ENCODE measurements around the gene SYNDIG1L.

DNA sequence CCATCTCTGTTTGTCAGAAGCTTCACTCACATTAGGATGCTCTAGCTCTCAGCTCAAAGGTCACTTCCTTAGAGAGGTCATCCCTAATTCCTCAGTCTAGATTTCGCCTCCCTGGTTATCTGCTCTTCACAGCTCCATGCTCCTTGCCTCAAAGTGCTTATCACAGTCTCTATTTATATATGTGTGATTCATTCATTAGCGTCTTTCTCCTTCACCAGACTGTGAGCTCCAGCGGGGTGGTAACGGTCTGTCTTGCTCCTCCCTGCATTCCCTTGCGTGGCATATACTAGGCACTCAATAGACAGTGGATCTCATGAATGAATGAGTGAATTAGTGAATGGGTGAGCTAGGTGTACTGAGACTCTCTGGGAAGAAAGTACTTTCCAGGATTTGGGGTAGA lies 6.9 kb downstream of the SYNDIG1L start:
- TF ChIP-seq ELF4 (CRISPR knock-in tag; IDR thresholded peaks at IDR 0.05) (no peak), EP300 (IDR thresholded peaks at IDR 0.05; ENCODE audit: low read length) (no peak), EHMT2 (IDR thresholded peaks at IDR 0.05) (no peak), POLR2A (conservative IDR thresholded peaks at IDR 0.05) (no peak), TAF1 (IDR thresholded peaks at IDR 0.05; ENCODE audit: control insufficient read depth, extremely low read depth, insufficient read depth, low read length, severe bottlenecking) (no peak), XRCC3 (IDR thresholded peaks at IDR 0.05) (no peak), NFE2L1 (tag; IDR thresholded peaks at IDR 0.05; ENCODE audit: borderline replicate concordance, low read depth) (no peak)
- TF ChIP-seq, protein P1, sequence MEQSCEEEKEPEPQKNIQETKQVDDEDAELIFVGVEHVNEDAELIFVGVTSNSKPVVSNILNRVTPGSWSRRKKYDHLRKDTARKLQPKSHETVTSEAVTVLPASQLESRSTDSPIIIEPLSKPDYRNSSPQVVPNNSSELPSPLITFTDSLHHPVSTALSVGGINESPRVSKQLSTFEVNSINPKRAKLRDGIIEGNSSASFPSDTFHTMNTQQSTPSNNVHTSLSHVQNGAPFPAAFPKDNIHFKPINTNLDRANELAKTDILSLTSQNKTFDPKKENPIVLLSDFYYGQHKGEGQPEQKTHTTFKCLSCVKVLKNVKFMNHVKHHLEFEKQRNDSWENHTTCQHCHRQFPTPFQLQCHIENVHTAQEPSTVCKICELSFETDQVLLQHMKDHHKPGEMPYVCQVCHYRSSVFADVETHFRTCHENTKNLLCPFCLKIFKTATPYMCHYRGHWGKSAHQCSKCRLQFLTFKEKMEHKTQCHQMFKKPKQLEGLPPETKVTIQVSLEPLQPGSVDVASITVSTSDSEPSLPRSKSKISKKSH (CRISPR knock-in tag; IDR thresholded peaks at IDR 0.05): no peak
- TF ChIP-seq, protein P2, sequence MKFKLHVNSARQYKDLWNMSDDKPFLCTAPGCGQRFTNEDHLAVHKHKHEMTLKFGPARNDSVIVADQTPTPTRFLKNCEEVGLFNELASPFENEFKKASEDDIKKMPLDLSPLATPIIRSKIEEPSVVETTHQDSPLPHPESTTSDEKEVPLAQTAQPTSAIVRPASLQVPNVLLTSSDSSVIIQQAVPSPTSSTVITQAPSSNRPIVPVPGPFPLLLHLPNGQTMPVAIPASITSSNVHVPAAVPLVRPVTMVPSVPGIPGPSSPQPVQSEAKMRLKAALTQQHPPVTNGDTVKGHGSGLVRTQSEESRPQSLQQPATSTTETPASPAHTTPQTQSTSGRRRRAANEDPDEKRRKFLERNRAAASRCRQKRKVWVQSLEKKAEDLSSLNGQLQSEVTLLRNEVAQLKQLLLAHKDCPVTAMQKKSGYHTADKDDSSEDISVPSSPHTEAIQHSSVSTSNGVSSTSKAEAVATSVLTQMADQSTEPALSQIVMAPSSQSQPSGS (CRISPR knock-in tag; IDR thresholded peaks at IDR 0.05): no peak
- TF ChIP-seq, protein P3, sequence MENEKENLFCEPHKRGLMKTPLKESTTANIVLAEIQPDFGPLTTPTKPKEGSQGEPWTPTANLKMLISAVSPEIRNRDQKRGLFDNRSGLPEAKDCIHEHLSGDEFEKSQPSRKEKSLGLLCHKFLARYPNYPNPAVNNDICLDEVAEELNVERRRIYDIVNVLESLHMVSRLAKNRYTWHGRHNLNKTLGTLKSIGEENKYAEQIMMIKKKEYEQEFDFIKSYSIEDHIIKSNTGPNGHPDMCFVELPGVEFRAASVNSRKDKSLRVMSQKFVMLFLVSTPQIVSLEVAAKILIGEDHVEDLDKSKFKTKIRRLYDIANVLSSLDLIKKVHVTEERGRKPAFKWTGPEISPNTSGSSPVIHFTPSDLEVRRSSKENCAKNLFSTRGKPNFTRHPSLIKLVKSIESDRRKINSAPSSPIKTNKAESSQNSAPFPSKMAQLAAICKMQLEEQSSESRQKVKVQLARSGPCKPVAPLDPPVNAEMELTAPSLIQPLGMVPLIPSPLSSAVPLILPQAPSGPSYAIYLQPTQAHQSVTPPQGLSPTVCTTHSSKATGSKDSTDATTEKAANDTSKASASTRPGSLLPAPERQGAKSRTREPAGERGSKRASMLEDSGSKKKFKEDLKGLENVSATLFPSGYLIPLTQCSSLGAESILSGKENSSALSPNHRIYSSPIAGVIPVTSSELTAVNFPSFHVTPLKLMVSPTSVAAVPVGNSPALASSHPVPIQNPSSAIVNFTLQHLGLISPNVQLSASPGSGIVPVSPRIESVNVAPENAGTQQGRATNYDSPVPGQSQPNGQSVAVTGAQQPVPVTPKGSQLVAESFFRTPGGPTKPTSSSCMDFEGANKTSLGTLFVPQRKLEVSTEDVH (IDR thresholded peaks at IDR 0.05; ENCODE audit: low read depth, partially characterized antibody): no peak

Measured in K562 (cell line).